Cardiac muscle cell (in vitro differentiated cells and primary cell): Measurements from ENCODE around the gene SLC9A3. TPM values are rescaled to one million over a fixed set of nuclear protein-coding genes. Genes with fewer than 3 reads are reported as not detected.
A peak's percentile ranks its signal among the peaks of the same experiment; 100 is the strongest.

Experiments
- DNase-seq, 2 donors: peaks; one replicate each; pipeline versions ENCODE4 v3.0.0 to v3.0.0-alpha.2; 2010 to 2017; ENCODE audit warnings: low read depth in 1 of 2, low spot score in 1 of 2
- H3K27ac ChIP-seq: fragments of 200-600 bp; sonication (generic); 2 replicates; pipeline ENCODE4 v1.5.1; 2016
- H3K27me3 ChIP-seq: fragments of 200-600 bp; sonication (generic); 2 replicates; pipeline ENCODE4 v1.6.0; 2016; ENCODE audit warnings: control low read depth
- H3K36me3 ChIP-seq: fragments of 200-600 bp; sonication (generic); 2 replicates; pipeline ENCODE4 v1.5.1; 2016; ENCODE audit warnings: control low read depth
- H3K4me1 ChIP-seq: fragments of 200-600 bp; sonication (generic); 2 replicates; pipeline ENCODE4 v1.8.1; 2017; ENCODE audit warnings: low read depth, mild to moderate bottlenecking, mixed run types
- H3K4me3 ChIP-seq: fragments of 200-600 bp; sonication (generic); 2 replicates; pipeline ENCODE4 v1.5.1; 2016; ENCODE audit warnings: mild to moderate bottlenecking
- H3K9me3 ChIP-seq: fragments of 200-600 bp; sonication (generic); 2 replicates; pipeline ENCODE4 v1.5.1; 2017; ENCODE audit warnings: low read depth, mild to moderate bottlenecking, control low read depth
- CTCF ChIP-seq: IDR thresholded peaks from 2 replicates; pipeline ENCODE4 v1.5.1; 2012; ENCODE audit warnings: low read depth, mild to moderate bottlenecking, low read length
- polyA plus RNA-seq: library from polyadenylated mRNA; unstranded; fragments of >200 nt; fragmentation: Nextera tagmentation; extraction: Ambion mirVana; gene quantifications from 2 replicates; pipeline ENCODE4 v1.2.1, GENCODE V29; 2016
- total RNA-seq: library from RNA; depleted of rRNA; stranded (reverse); fragments of >200 nt; gene quantifications from 2 replicates; pipeline ENCODE4 v1.2.3, GENCODE V29; 2016

SLC9A3 gene
- total RNA-seq = 11.3 and 15.3 TPM in 2 replicates
- polyA plus RNA-seq = 4.8 and 5.7 TPM in 2 replicates

- no peaks in the 10 kb centered on the region for H3K4me1 ChIP-seq
- H3K9me3 ChIP-seq = no peaks in the 10 kb centered on the region
- no peak within 1 kb of the TSS for H3K27ac ChIP-seq
- no peak for DNase-seq
- H3K36me3 ChIP-seq = no peaks in the 10 kb centered on the region
- peak within 1 kb of the TSS; percentile 27 for H3K4me3 ChIP-seq
- no peak for TF ChIP-seq CTCF
- peaks cover 84% of the 10 kb centered on the region for H3K27me3 ChIP-seq
These were observed at the start of gene SLC9A3 for GRCh38 chr5:524234-524972. TSS of gene SLC9A3 (minus strand) at chr5:524449.

- no peak for DNase-seq
- Histone ChIP-seq H3K27me3 (no peaks in the 10 kb centered on the region), H3K27ac (no peak overlapping the region), H3K4me1 (no peaks in the 10 kb centered on the region), H3K4me3 (no peak overlapping the region), H3K36me3 (no peaks in the 10 kb centered on the region), H3K9me3 (no peaks in the 10 kb centered on the region)
- no peak for TF ChIP-seq CTCF
These were observed 49.7 kb upstream of the SLC9A3 start for GRCh38 chr5:573976-574375.

GRCh38 chr5:573206-573605, 49.0 kb upstream of the SLC9A3 start:
- DNase-seq = no peak
- no peaks in the 10 kb centered on the region for H3K9me3 ChIP-seq

GRCh38 chr5:572398-573019, 48.3 kb upstream of the SLC9A3 start:
- Histone ChIP-seq H3K4me1 (no peaks in the 10 kb centered on the region), H3K9me3 (no peaks in the 10 kb centered on the region), H3K27ac (no peak overlapping the region), H3K36me3 (no peaks in the 10 kb centered on the region), H3K27me3 (no peaks in the 10 kb centered on the region), H3K4me3 (no peak overlapping the region)
- TF ChIP-seq CTCF = no peak
- no peak for DNase-seq

More at GRCh38 chr5:573206-573605, 49.0 kb upstream of the SLC9A3 start:
- Histone ChIP-seq H3K4me1 (no peaks in the 10 kb centered on the region), H3K36me3 (no peaks in the 10 kb centered on the region), H3K27me3 (no peaks in the 10 kb centered on the region), H3K4me3 (no peak overlapping the region), H3K27ac (no peak overlapping the region)
- TF ChIP-seq CTCF = no peak

GRCh38 chr5:571791-572190, 47.5 kb upstream of the SLC9A3 start:
- Histone ChIP-seq H3K27me3 (no peaks in the 10 kb centered on the region), H3K27ac (no peak overlapping the region), H3K4me3 (no peak overlapping the region), H3K36me3 (no peaks in the 10 kb centered on the region), H3K4me1 (no peaks in the 10 kb centered on the region), H3K9me3 (no peaks in the 10 kb centered on the region)
- no peak for TF ChIP-seq CTCF
- no peak for DNase-seq
